ENCODE measurements around the gene KCNE4. TPM values are rescaled to one million over a fixed set of nuclear protein-coding genes. Genes with fewer than 3 reads are reported as not detected.

Gene KCNE4
- total and polyA plus RNA-seq, 2 donors (not counting 1 experiment from before 2014, with no cell fraction given), result 17.8 to 25.3 TPM

GRCh38 chr2:223072826-223073225 is 20.8 kb downstream of the KCNE4 start:
- H3K27ac ChIP-seq (ENCODE audit: insufficient read depth, low read length), result no peak overlapping the region
- H3K4me1 ChIP-seq (ENCODE audit: control insufficient read depth, extremely low read depth, insufficient read depth, low read length), result no peaks in the 10 kb centered on the region
- DNase-seq (ENCODE audit: low read depth in 2 of 2), result peak in 1 of 2 donors; percentile 70

DNA sequence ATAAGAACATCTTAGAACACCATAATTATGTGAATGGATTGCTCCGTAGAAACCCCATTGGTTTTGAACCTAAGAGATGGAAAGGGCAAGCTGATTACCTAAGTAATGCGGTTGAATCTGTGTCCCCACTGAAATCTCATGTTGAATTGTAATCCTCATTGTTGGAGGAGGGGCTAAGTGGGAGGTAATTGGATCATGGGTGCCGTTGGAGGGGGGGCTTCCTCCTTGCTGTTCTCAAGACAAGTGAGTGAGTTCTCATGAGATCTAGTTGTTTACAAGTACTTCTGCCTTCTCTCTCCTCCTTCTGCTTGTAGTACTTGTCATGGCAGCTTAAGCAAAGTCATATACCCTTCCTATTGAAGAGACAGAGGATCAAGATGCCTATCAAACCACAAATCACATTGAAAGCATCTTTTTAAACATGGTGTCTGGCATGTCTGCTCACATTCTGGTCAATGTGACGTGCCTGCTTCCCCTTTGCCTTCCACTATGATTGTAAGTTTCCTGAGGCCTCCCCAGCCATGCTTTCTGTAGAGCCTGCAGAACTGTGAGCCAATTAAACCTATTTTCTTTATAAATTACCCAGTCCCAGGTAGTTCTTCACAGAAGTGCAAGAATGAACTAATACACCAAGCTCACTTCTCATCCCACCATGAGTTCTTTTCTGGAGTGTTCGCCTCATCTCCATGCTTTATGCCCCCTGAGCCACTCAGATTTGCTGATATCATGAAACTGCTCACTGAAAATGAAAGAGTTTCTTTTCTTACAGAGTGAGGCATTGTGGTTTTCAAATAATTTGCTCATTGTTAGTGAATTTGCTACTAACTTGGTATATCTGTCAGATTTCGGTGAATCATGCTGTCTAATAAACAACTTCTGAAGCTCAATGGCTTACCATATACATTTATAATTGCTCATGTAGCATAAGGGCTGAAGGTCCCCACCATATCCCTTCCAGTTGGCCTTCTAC is 23.6 kb downstream of the KCNE4 start:
- Histone ChIP-seq H2AFZ (ENCODE audit: low read length) (no peak overlapping the region), H3K79me2 (ENCODE audit: control insufficient read depth, insufficient read depth, low read length) (no peaks in the 10 kb centered on the region), H3K4me1 (ENCODE audit: control insufficient read depth, extremely low read depth, insufficient read depth, low read length) (no peaks in the 10 kb centered on the region), H3K27ac (ENCODE audit: insufficient read depth, low read length) (no peak overlapping the region), H3K9me3 (ENCODE audit: control insufficient read depth, insufficient read depth, low read depth, low read length) (no peaks in the 10 kb centered on the region), H3K27me3 (ENCODE audit: control insufficient read depth, insufficient read depth, low read length) (no peaks in the 10 kb centered on the region), H3K4me3 (replicated peaks in 1 of 4; ENCODE audit: control extremely low read depth in 1 of 4, insufficient read depth in 1 of 4, low read depth in 3 of 4, low read length in 4 of 4) (no peak overlapping the region), H3K9ac (ENCODE audit: insufficient read depth, low read length) (no peak overlapping the region), H4K20me1 (ENCODE audit: control insufficient read depth, extremely low read depth, insufficient read depth, low read length) (no peaks in the 10 kb centered on the region), H3K4me2 (ENCODE audit: extremely low read depth, insufficient read depth, low read length) (no peak overlapping the region), H3K36me3 (ENCODE audit: control insufficient read depth, insufficient read depth, low read length) (no peaks in the 10 kb centered on the region)
- DNase-seq (ENCODE audit: low read depth in 2 of 2), result peak in 1 of 2 donors; percentile 87
- TF ChIP-seq EZH2 (IDR thresholded peaks at IDR 0.05; ENCODE audit: low read length, missing control alignments), result no peak
- no peak for TF ChIP-seq CTCF (conservative IDR thresholded peaks at IDR 0.05 in 1 of 2, IDR thresholded peaks at IDR 0.05 in 1 of 2; ENCODE audit: low read depth in 1 of 2, low read length in 2 of 2)

More at GRCh38 chr2:223072826-223073225, 20.8 kb downstream of the KCNE4 start:
- Histone ChIP-seq H4K20me1 (ENCODE audit: control insufficient read depth, extremely low read depth, insufficient read depth, low read length) (no peaks in the 10 kb centered on the region), H3K4me3 (replicated peaks in 1 of 4; ENCODE audit: control extremely low read depth in 1 of 4, insufficient read depth in 1 of 4, low read depth in 3 of 4, low read length in 4 of 4) (no peak overlapping the region), H3K9ac (ENCODE audit: insufficient read depth, low read length) (no peak overlapping the region), H3K4me2 (ENCODE audit: extremely low read depth, insufficient read depth, low read length) (no peak overlapping the region), H3K79me2 (ENCODE audit: control insufficient read depth, insufficient read depth, low read length) (no peaks in the 10 kb centered on the region), H3K9me3 (ENCODE audit: control insufficient read depth, insufficient read depth, low read depth, low read length) (no peaks in the 10 kb centered on the region), H2AFZ (ENCODE audit: low read length) (no peak overlapping the region), H3K27me3 (ENCODE audit: control insufficient read depth, insufficient read depth, low read length) (no peaks in the 10 kb centered on the region), H3K36me3 (ENCODE audit: control insufficient read depth, insufficient read depth, low read length) (no peaks in the 10 kb centered on the region)
- TF ChIP-seq CTCF (conservative IDR thresholded peaks at IDR 0.05 in 1 of 2, IDR thresholded peaks at IDR 0.05 in 1 of 2; ENCODE audit: low read depth in 1 of 2, low read length in 2 of 2), result no peak
- TF ChIP-seq EZH2 (IDR thresholded peaks at IDR 0.05; ENCODE audit: low read length, missing control alignments), result no peak

DNA sequence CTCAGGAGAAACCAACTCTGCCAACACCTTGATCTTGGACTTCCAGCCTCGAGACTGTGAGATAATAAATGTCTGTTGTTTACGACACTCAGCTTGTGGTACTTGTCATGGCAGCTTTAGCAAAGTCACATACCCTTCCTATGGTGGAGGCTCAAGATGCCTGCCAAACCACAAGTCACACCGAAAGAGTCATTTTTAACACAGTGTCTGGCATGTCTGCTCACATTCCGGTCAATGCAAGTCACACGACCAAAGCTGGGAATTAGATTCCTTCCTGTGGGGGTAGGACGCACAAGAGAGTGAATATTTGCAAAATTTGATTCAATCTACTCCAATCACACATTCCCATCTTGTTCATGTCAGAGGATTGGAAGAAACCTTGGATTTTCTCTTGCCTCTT is 24.6 kb downstream of the KCNE4 start:
- no peak for TF ChIP-seq EZH2 (IDR thresholded peaks at IDR 0.05; ENCODE audit: low read length, missing control alignments)
- TF ChIP-seq CTCF (conservative IDR thresholded peaks at IDR 0.05 in 1 of 2, IDR thresholded peaks at IDR 0.05 in 1 of 2; ENCODE audit: low read depth in 1 of 2, low read length in 2 of 2), result no peak
- Histone ChIP-seq H3K9ac (ENCODE audit: insufficient read depth, low read length) (no peak overlapping the region), H3K4me2 (ENCODE audit: extremely low read depth, insufficient read depth, low read length) (no peak overlapping the region), H3K9me3 (ENCODE audit: control insufficient read depth, insufficient read depth, low read depth, low read length) (no peaks in the 10 kb centered on the region), H2AFZ (ENCODE audit: low read length) (no peak overlapping the region), H3K27ac (ENCODE audit: insufficient read depth, low read length) (no peak overlapping the region), H4K20me1 (ENCODE audit: control insufficient read depth, extremely low read depth, insufficient read depth, low read length) (no peaks in the 10 kb centered on the region), H3K79me2 (ENCODE audit: control insufficient read depth, insufficient read depth, low read length) (no peaks in the 10 kb centered on the region), H3K4me1 (ENCODE audit: control insufficient read depth, extremely low read depth, insufficient read depth, low read length) (no peaks in the 10 kb centered on the region), H3K36me3 (ENCODE audit: control insufficient read depth, insufficient read depth, low read length) (no peaks in the 10 kb centered on the region), H3K4me3 (replicated peaks in 1 of 4; ENCODE audit: control extremely low read depth in 1 of 4, insufficient read depth in 1 of 4, low read depth in 3 of 4, low read length in 4 of 4) (no peak overlapping the region), H3K27me3 (ENCODE audit: control insufficient read depth, insufficient read depth, low read length) (no peaks in the 10 kb centered on the region)
- DNase-seq (ENCODE audit: low read depth in 2 of 2), result peak in 1 of 2 donors; percentile 98

All from fibroblast of lung (primary cell).